ENCODE measurements around the gene CAMTA1.

CAMTA1 gene

DNA sequence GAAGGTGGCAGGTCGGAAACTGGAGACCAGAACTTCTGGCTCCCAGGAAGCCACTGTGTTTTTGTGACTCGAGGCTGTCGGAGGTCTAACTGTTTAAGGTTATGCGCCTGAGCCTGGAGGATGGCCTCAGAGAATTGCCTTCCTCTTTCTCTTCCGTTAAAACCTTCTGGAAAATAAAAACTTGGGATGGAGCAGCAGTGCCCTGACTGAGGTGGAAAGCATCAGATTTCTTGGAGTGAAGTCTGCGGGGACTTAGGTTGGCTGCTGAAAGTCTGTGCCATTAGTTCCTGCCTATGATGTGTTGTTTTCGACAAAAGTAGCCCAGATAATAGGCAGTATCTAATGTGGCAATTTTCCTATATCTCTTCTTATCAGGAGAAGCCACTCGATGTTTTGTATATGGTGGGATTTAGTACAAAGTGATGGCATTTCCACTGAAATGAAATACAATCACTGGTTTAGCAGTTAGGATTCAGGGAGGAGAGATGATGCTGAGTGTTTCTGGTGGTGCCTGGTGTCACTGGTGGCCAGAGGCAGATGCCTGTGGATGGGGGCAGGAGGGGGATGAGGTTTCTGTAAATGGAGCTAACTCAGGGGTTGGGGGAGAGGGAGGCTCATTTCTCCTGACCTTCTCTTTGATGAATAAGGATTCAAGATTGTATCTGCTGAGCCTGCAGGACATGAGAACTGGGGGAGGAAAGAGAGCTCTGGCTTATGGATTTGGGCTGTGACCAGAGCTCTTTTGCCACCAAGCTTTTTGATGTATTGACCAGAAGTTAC is 150.8 kb downstream of the CAMTA1 start:
- DNase-seq, result no peak

DNA sequence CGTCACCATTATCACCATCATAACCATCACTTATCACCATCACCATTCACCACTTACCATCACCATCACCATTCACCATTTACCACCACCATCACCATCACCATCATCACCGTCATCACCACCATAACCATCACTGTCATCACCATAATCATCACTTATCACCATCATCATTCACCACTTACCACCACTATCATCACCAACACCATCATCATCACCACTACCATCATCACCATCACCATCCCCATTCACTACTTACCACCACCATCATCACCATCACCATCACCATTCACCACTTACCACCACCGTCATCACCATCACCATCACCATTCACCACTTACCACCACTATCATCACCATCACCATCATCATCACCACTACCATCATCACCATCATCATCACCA is 151.8 kb downstream of the CAMTA1 start:
- DNase-seq, result no peak

DNA sequence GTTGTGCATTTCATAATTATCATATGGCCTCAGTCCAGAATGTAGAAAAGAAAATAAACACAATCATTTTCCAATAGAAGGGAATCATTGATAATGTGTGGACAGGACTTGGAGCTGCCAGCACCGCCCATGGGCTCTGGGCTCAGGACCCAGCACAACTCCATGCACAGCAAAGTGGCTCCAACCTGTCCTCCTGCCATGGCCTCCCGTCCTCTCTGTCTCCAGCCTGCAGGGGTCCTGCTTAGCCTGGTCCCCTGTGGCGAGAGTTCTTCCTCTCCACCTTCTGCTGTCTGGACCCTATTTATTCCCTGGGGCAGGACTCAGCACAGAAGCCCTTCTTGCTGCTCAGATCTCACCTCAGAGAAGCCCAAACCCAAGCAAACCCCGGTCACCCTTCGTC is 154.1 kb downstream of the CAMTA1 start:
- DNase-seq, result no peak

DNA sequence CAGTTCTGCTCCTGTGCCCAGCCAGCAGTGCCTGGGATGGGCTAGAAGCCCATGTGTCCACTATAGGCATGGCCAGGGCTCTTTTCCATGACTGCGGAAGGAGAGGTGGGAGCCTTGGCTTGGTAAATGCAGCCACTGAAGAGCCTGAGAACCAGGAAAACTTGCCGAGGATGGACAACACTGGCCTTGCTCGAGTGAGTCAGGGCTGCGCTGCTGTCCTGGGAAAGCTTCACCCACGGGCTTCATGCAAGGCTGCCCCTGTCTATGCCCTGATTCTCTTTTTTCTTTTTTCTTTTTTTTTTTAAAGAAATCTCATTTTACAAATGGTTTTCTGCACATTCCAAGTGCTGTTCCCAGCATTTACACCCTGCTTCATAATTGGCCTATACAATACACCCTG is 156.5 kb downstream of the CAMTA1 start:
- no peak for DNase-seq

DNA sequence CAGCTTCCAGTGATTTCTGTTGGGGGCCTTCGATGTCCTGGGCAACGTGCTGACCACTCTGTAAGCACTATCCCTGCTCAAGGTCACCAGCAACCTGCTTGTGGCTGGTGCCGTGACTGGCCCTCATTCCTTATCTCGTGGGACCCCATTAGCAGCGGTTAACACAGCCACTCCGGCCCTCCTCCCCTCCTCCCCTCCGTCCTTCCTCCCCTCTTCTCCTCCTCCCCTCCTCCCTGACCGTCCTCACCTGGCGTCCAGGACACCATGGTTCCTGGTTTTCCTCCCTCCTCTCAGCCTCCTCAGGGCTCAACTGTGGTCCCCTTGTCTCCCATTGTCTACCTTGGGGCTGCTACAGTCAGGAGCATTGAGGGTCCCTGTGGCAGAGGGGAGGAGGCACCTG is 157.7 kb downstream of the CAMTA1 start:
- no peak for DNase-seq

DNA sequence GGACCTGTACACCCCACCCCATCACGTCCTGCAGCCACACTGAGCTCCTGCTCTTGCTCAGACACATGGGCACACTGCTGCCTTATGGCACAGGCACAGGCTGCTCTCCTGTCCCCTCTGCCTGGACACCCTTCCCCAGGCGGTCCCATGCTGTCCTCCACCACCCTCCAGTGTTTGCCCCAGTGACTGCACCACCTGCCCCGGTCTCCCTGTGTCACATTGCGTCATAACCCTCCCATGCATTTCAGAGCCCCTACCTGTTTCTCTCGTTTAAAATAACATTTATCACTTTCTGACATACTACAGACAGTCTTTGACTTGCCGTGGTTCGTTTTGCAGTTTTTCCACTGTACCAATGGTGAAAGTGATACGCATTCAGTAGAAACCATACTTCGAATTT is 159.2 kb downstream of the CAMTA1 start:
- no peak for DNase-seq

DNA sequence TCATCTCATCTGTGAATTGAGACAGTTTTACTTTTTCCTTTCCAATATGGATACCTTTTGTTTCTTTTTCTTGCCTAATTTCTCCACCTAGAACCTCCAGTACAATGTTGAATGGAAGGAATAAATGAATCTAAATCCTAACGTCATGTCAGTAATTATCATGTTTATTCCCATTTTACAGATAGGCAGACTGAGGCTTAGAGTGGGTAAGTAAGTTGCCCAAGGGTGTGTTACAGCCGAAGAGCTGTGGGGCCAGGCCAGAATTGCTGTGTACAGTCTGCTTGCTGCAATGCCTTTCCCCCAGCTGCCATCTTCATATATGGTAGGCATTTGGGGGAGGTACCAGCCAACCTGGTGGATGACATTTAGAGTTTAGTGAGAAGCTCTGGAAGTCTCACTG is 162.7 kb downstream of the CAMTA1 start:
- DNase-seq, result no peak

DNA sequence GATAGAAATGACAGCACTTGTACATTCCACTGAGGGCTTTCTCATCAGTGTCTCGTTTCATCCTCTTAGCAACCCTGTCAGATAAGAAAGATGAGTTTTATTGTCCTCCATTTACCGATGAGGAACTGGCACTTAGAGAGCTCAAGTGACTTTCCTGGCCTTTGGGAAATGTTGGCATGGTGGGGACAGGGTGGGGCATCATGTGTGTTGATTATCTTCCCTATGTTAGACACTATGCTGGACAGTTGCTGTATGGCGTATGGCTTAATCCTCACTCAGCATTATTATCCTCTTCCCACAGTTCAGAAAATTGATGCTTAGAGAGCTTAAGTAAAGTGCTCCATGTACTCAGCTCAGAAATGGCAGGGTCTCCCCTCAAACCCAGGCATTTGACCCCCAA is 163.2 kb downstream of the CAMTA1 start:
- DNase-seq, result no peak

DNA sequence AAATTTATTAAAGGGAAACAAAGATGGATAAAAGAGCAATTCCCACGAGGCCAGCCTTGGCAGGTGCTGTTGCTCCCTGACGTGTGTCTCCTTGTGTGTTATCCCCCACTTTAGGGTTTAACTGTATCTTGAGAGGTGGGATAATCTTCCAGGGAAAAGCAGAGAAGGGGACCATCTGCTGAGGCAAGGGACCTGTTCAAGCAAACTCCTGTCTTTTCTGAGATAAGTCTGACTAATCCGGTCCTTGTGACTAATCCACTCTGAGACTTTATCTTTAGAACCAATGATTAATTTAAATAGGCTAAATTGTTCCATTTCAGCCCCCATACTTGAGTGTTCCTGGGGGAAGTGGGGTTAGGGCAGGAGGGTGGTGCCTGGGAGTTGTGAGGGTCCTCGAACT is 163.6 kb downstream of the CAMTA1 start:
- DNase-seq, result no peak

DNA sequence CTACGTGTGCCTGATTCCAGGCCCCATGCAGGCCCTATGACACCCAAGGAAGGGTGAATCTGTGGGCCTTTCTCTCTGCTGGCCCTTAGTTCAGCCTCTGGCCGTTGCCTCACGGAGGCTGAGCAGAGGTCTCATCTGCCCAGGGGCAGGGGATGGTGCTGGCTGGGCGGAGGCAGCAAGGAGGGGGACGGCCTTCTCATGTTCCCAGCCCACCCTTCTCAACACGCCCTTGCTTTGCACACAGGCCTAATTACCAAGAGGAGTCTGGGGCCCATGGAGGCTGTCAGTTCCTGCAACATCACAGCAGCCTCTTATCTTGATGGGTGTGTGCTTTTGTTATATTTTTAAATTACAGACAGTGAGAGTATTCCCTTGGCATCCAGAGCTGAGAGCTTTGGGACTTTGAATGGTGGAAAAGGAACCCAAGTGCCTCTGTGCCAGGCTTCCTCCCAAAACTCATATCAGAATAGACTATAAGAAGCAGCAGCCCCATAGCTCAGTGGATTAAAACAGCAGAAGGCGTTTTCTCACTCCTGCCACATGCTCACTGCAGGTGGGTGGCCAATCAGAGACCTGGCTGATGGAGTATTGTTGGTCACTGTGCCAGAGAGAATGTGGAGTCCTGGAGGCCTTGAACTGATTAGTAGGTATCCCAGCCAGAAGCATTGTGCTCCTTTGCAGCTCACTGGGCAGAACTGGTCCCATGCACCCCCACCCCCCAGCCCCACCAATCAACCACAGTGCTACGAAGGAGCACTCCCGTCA is 164.9 kb downstream of the CAMTA1 start:
- DNase-seq, result no peak

DNA sequence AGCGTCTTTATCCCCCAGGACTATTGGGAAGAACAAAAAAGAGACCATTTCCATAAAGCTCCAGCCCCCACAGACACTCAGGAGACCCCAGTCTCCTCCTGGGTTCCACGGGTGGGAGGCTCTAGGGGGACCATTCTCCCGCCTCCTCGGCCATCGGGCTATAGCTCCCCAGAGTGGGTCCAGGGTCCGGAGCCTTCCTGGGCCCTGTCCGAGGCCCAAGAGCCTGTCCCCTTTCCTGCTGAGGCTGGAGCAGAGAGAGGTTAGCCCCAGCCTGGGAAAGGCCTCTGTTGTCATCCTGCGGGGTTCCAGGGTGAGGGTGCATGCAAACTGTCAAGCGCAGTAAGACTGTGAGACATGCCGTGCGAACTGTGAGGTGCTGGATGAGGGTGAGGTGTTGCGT is 166.3 kb downstream of the CAMTA1 start:
- no peak for DNase-seq

DNA sequence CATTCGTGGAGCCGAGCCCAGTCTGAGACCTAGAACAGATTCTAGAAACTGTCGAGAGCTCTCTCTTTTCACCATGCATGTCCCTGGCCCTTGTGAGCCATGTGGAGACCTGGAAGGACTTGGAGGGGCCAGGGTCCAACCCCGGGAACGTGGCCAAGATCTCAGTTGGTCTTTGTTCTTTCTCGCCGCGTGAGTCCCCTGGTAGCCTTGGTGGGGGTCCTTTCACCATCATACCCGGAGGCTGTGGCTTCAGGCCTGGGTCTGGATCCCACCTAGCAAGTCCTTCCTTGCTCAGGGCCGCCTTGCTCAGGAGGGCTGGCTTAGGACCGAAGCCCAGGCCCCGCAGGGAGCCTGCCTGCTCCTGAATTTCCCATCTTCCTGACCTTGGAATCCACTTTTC is 168.0 kb downstream of the CAMTA1 start:
- no peak for DNase-seq

DNA sequence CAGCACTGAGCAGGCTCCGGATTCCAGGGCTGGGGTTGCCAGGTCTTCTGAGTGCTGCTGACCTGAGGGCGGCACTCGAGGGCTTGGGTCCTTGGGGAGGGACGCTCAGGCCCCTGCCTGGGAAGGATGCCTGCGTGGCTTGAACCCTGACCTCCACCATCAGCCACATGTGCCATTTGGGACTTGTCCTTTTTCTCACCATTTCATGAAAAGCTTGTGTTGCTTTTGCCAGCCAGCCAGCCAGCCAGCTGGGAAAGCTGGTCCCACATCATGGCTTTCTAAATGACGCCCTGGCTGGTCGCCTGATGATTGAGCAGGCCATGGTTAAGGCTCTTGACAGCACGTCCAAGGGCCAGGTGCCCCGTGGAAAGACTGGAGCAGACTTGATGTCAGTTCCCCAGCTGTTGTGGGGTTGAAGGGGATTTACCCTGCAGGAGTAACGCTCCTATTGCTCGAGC is 168.7 kb downstream of the CAMTA1 start:
- DNase-seq, result no peak

DNA sequence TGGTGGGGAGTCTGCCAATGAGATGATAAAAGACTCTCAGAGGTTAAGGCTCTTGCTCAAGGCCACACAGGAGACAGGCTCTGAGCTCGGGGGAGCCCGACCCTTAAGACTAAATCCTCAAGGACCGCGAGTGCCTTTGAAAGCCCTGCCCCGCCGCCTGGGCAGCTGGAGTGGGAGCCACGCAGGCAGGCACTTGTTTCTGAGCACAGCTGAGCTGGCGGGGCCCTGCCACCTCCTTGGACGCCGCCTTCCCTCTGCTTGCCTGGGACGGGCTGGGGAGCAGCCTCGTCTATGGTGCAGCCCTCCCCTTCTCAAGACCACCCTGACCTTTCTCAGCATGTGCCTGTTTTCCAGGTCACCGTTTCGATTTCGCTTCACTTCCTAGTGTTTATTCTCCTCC is 169.3 kb downstream of the CAMTA1 start:
- DNase-seq, result no peak

DNA sequence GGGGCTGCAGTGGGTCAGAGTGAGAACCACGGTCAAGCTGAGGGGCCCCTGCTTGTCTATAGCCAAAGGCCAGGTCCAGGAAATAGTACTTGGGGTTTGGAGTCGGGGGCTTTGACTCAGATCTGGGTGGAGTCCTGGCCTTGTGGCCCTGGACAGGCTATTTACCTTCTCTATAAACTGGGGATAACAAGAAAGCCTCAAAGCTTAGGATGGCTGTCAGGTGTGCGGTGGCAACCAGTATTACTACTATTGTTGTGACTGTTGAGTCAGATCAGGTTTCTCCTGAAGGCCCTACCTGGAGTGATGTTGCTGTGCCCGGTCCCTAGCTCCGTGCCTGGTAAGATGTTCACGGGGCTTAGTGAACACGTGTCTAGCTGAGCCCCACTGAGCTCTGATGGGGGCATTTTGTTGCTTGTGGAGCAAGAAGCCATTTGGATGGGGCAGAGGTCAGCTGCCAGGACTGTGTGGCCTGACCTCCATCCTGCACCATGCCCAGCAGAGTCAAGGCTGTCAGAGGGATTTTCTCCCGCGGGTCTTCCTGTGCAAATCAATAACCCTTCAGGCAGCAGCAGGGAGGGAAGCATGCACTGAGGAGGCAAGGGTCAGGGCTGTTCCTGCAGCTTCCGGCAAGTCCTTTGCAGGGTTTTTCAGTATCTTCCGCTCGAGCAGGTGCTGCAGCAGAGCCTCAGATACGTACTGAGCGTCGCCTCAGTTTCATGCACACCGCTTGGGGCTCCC is 170.3 kb downstream of the CAMTA1 start:
- no peak for DNase-seq

DNA sequence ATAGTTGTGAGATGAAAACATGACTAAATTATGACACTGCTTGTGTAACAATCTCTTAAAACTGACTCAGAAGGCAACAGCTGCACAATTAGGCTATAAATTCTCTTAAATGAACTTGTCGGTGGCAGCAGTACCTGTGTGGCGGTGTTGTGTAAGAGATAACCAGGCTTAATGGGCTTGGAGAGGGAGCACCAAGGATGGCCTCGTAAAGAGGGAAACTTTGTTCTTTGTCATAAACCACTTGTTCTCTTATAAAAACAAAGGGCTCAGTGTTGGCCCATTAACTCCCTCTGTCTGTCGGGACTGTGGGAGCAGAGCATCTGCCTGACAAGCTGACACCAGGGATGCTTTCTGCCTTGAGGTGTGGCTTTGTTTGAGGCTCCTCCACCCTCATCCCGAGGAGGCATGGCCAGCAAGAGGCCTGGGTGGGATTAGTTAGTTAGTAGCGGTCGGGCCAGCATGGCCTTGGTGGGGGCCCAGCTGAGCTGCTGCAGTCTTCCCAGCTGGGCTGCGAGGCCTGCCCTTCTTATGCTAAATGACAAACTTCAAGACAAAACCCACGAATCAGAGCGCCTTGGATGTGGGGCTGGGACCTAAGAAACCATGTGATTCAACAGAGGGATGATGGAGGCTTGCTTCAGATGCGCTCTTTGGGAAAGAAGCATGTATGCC is 171.4 kb downstream of the CAMTA1 start:
- DNase-seq, result peak; percentile 60

DNA sequence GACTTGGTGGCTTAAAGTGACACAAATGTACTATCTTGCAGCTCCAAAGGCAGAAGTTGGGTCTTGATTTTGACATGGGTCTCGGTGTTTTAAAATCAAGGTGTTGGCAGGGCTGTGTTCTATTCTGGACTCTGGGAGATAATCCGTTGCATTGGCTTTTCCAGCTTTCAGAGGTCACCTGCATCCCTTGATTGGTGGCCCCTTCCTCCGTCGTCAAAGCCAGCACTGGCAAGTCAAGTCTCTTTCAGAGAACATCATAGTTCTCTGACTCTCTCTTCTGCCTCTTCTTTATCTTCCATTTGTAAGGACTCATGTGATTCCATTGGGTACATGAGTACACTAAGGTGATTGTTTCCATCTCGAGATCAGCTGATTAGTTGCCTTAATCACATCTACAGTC is 172.1 kb downstream of the CAMTA1 start:
- DNase-seq, result no peak

DNA sequence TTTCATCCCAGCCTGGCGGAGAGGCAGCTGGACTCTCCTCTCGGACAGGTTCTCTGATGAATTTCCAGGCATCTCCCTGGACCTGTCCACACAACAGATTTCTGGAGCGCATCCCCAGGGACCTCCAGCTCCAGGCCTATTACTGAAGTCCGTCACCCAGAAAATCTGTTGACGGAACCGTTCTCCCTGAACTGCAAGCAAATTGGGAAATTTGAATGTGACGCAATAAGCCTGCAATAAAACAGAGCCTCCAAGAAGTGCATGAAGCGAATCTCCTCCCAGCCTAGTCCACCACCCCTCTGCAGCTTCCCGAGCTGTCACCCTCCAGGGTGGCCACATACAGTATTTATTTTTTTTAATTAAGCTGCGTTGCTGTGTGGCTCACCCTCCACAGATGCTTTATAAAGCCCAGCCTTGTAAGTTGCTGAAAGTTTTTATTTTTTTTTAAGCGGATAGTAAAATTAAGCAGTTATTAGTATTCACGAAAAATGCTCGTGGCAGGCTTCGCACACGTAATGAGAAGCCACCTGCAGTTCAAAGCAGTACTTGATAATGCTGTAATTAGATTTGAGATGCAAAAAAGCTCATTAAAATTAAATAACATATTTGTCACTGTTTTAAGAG is 173.3 kb downstream of the CAMTA1 start:
- DNase-seq, result no peak

DNA sequence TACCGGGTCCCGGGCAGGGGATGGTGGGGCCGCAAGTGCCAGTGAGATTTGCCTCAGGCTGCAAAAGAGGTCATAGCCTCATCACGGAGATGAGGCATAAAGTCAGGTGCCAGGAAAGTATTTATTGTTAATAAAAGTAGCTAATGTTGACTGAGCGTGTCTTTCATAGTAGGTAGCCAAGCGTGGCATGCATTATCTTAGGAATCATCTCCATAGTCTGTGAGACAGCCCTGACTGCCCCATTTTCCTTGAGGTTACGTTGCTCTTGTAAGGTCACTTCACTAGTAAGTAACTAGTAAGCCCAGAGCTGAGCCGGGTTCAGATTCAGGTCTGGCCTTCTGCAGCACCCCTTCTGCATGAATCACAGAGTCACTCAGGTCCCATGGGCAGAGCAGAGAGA is 174.2 kb downstream of the CAMTA1 start:
- DNase-seq, result no peak

DNA sequence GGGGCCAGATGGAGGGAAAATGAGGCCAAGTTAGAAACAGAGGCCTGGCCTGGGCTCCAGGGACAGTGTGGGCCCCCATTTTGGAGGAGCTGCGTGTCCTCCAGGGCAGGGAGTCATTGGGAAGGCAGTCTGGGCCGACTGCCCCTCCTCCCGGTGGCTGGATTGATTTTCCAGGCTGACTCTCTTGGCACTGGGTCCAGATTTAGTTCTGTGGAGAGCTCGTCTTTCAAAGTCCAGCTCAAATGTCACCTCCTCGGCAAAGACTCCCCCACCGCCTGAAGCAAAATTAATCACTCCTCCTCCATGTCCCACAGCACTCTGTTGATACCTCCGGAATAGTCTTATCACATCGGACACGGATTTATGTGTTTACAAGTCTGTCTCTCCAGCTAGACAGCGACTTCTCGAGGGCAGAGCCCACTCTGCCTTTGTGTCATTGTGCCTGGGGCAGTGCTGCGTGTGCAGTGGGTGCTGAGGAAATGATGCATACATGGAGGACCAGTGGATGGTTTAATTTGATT is 175.1 kb downstream of the CAMTA1 start:
- DNase-seq, result no peak

DNA sequence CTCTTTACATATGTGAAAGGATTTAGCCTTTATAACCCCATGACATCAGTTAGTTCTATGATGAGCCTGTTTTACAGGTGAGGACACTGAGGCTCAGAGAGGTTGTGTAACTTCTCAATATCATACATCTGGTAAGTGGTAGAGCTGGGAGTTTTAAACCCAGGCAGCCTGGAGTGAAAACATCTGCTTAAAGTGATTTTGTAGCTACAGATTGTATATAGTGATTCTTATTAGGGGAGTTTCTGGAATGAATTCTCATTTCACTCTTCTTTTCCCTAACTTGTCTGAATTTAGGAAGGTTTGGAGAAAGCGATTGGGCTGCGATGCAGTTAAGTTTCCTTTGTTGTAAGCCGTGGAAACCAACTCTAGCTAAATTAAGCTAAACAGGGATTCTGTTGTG is 175.6 kb downstream of the CAMTA1 start:
- no peak for DNase-seq

DNA sequence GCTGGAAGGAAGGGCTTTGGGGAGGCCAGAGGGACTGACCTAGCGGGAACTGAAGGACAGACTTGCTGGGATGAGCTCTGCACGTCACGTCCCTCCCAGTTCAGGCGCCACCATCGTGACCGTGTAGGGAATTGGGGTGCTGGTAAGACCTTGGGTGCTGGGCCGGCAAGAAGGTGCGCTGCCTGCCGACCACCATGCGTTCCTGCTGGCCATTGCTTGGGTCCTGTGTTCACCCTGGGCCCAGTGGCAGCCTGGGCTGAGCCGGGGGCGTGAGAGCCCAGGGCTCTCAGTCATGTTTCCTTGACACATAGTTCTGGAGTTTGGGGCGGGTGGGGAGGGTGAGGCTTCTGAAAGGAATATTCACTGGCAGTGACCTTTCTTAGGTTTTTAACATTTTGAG is 176.0 kb downstream of the CAMTA1 start:
- DNase-seq, result no peak

Data from NCI-H1105 (cell line).